Measurements from ENCODE around the gene SWT1.

- TF ChIP-seq CTCF (IDR thresholded peaks at IDR 0.05 in 8 of 11, conservative IDR thresholded peaks at IDR 0.05 in 3 of 11): no peak
- no peak for TF ChIP-seq POLR2A (IDR thresholded peaks at IDR 0.05)
- TF ChIP-seq POLR2AphosphoS5 (IDR thresholded peaks at IDR 0.05): no peak
Measured at GRCh38 chr1:185263780-185264179, 106.8 kb downstream of the SWT1 start.

All from spleen (tissue), 7 donors.